Gastrocnemius medialis (tissue), 4 donors: ENCODE results near the gene HDC. TPM values are rescaled to one million over a fixed set of nuclear protein-coding genes. Genes with fewer than 3 reads are reported as not detected.

Experiments used
- ATAC-seq, 2 donors: fragments of 150-250 bp; one replicate each; pipeline ENCODE4 v1.9.1; 2016
- DNase-seq, 2 donors: peaks; one replicate each; pipeline ENCODE4 v3.0.0-alpha.2; 2019
- H3K27ac ChIP-seq, 4 donors: fragments of 200-600 bp; sonication (generic); 1 replicate in 1 of 4; 2 replicates in 3 of 4; pipeline ENCODE4 v1.5.1; 2016 to 2018; ENCODE audit warnings: mild to moderate bottlenecking in 2 of 4, moderate library complexity in 1 of 4
- H3K27me3 ChIP-seq, 3 donors: fragments of 200-600 bp; sonication (generic) in 2 of 3; 1 replicate in 1 of 3; 2 replicates in 2 of 3; pipeline versions ENCODE4 v1.5.1 to v1.6.0; 2016 to 2019; ENCODE audit warnings: mild to moderate bottlenecking in 1 of 3, moderate library complexity in 1 of 3
- H3K36me3 ChIP-seq, 2 donors: fragments of 200-600 bp; sonication (generic) in 1 of 2; one replicate each; pipeline ENCODE4 v1.5.1; 2017 to 2018
- H3K4me1 ChIP-seq, 2 donors: fragments of 200-600 bp; sonication (generic) in 1 of 2; one replicate each; pipeline ENCODE4 v1.5.1; 2016 to 2017; ENCODE audit warnings: mild to moderate bottlenecking in 2 of 2
- H3K4me3 ChIP-seq, 4 donors: fragments of 200-600 bp; sonication (generic) in 3 of 4; 1 replicate in 1 of 4; 2 replicates in 3 of 4; pipeline ENCODE4 v1.5.1; 2016 to 2019; ENCODE audit warnings: mild to moderate bottlenecking in 2 of 4
- H3K9me3 ChIP-seq, 3 donors: fragments of 200-600 bp; sonication (generic) in 2 of 3; 1 replicate in 1 of 3; 2 replicates in 2 of 3; pipeline ENCODE4 v1.5.1; 2016 to 2019
- CTCF ChIP-seq, 5 experiments: fragments of 450-650 bp in 3 of 5; fragments of 200-600 bp in 2 of 5; sonication (generic) in 2 of 5; IDR thresholded peaks in 4 of 5; conservative IDR thresholded peaks in 1 of 5; 1 replicate in 4 of 5; 2 replicates in 1 of 5; pipeline ENCODE4 v1.5.1; 2016 to 2019; ENCODE audit warnings: antibody characterized with exemption in 5 of 5, mild to moderate bottlenecking in 3 of 5, moderate library complexity in 3 of 5
- POLR2A ChIP-seq, 2 donors: fragments of 450-650 bp; IDR thresholded peaks; one replicate each; pipeline ENCODE4 v1.6.1; 2017; ENCODE audit warnings: antibody characterized with exemption in 2 of 2, mild to moderate bottlenecking in 2 of 2, moderate library complexity in 2 of 2
- in situ Hi-C, 4 donors: fragments of 200-750 bp; cut with MboI; loops; one replicate each; pipeline versions ENCODE4 v1.15.0 to v1.8.0; 2017; ENCODE audit warnings: low sequenced_read_pairs in 4 of 4
- intact Hi-C: fragments of 100-400 bp; cut with DNase I; formaldehyde crosslinking; loops from one replicate; pipeline ENCODE4 v1.15.1; 2023; ENCODE audit warnings: low total_unique reads
- total RNA-seq, 4 donors: library from RNA; depleted of rRNA; stranded (reverse); fragments of >200 nt; gene quantifications; one replicate each; pipeline versions ENCODE4 v1.1.0 to v1.2.3, GENCODE V29; 2016

HDC gene
- total RNA-seq, 4 donors from 2014 or later, result 0.09 to 0.20 TPM; not detected in 2

- H3K4me3 ChIP-seq, result no peak overlapping the region
- intact Hi-C loops (no loop called here), in situ Hi-C loops (no loop called here)
- no peak overlapping the region for H3K27ac ChIP-seq
- no peaks in the 10 kb centered on the region for H3K4me1 ChIP-seq
- H3K36me3 ChIP-seq, result no peaks in the 10 kb centered on the region
- no peaks in the 10 kb centered on the region for H3K9me3 ChIP-seq
- H3K27me3 ChIP-seq, result no peaks in the 10 kb centered on the region
- ATAC-seq, result no peak
- DNase-seq, result no peak
- TF ChIP-seq POLR2A (IDR thresholded peaks at IDR 0.05) (no peak), CTCF (IDR thresholded peaks at IDR 0.05 in 4 of 5, conservative IDR thresholded peaks at IDR 0.05 in 1 of 5) (no peak)
These were observed 23.7 kb downstream of the HDC start for GRCh38 chr15:50241684-50242450.

- ATAC-seq (no peak), DNase-seq (no peak)
- H3K4me3 ChIP-seq, result no peak overlapping the region
- H3K9me3 ChIP-seq, result no peaks in the 10 kb centered on the region
- in situ Hi-C loops (no loop called here), intact Hi-C loops (no loop called here)
- no peak for TF ChIP-seq POLR2A (IDR thresholded peaks at IDR 0.05)
- no peak for TF ChIP-seq CTCF (IDR thresholded peaks at IDR 0.05 in 4 of 5, conservative IDR thresholded peaks at IDR 0.05 in 1 of 5)
- no peaks in the 10 kb centered on the region for H3K36me3 ChIP-seq
- H3K4me1 ChIP-seq, result no peaks in the 10 kb centered on the region
- no peaks in the 10 kb centered on the region for H3K27me3 ChIP-seq
- H3K27ac ChIP-seq, result no peak overlapping the region
These were observed 27.3 kb downstream of the HDC start for GRCh38 chr15:50238255-50238654.

- ATAC-seq (no peak), DNase-seq (no peak)
- Histone ChIP-seq H3K4me3 (no peak overlapping the region), H3K4me1 (no peaks in the 10 kb centered on the region), H3K27ac (no peak overlapping the region), H3K27me3 (no peaks in the 10 kb centered on the region), H3K9me3 (no peaks in the 10 kb centered on the region), H3K36me3 (no peaks in the 10 kb centered on the region)
- in situ Hi-C loops, result no loop called here
- no peak for TF ChIP-seq CTCF (IDR thresholded peaks at IDR 0.05 in 4 of 5, conservative IDR thresholded peaks at IDR 0.05 in 1 of 5)
- TF ChIP-seq POLR2A (IDR thresholded peaks at IDR 0.05), result no peak
- intact Hi-C loops, result no loop called here
These were observed 29.1 kb downstream of the HDC start for GRCh38 chr15:50236433-50236832.

- H3K27ac ChIP-seq, result no peak overlapping the region
- in situ Hi-C loops, result no loop called here
- no peaks in the 10 kb centered on the region for H3K27me3 ChIP-seq
- intact Hi-C loops, result no loop called here
- DNase-seq, result no peak
- TF ChIP-seq POLR2A (IDR thresholded peaks at IDR 0.05), result no peak
- TF ChIP-seq CTCF (IDR thresholded peaks at IDR 0.05 in 4 of 5, conservative IDR thresholded peaks at IDR 0.05 in 1 of 5), result no peak
- no peak for ATAC-seq
- no peaks in the 10 kb centered on the region for H3K36me3 ChIP-seq
- H3K4me3 ChIP-seq, result no peak overlapping the region
- H3K9me3 ChIP-seq, result no peaks in the 10 kb centered on the region
- H3K4me1 ChIP-seq, result no peaks in the 10 kb centered on the region
These were observed 29.7 kb downstream of the HDC start for GRCh38 chr15:50235794-50236193.

- no peak for ATAC-seq
- Histone ChIP-seq H3K36me3 (no peaks in the 10 kb centered on the region), H3K9me3 (no peaks in the 10 kb centered on the region), H3K27ac (no peak overlapping the region), H3K27me3 (no peaks in the 10 kb centered on the region), H3K4me3 (no peak overlapping the region), H3K4me1 (no peaks in the 10 kb centered on the region)
- TF ChIP-seq CTCF (IDR thresholded peaks at IDR 0.05 in 4 of 5, conservative IDR thresholded peaks at IDR 0.05 in 1 of 5) (no peak), POLR2A (IDR thresholded peaks at IDR 0.05) (no peak)
- no peak for DNase-seq
- in situ Hi-C loops, result no loop called here
- intact Hi-C loops, result no loop called here
These were observed 30.8 kb downstream of the HDC start for GRCh38 chr15:50234764-50235163.
